GM21381 (cell line): ENCODE measurements around the gene TRIM63.

Source experiments
- ATAC-seq: cut with Tn5 transposase; IDR thresholded peaks from one replicate; pipeline ENCODE4 v1.9.1; 2021; ENCODE audit warnings: mild to moderate bottlenecking, moderate library complexity; ENCODE audit not compliant: unreplicated experiment

The TRIM63 gene

DNA sequence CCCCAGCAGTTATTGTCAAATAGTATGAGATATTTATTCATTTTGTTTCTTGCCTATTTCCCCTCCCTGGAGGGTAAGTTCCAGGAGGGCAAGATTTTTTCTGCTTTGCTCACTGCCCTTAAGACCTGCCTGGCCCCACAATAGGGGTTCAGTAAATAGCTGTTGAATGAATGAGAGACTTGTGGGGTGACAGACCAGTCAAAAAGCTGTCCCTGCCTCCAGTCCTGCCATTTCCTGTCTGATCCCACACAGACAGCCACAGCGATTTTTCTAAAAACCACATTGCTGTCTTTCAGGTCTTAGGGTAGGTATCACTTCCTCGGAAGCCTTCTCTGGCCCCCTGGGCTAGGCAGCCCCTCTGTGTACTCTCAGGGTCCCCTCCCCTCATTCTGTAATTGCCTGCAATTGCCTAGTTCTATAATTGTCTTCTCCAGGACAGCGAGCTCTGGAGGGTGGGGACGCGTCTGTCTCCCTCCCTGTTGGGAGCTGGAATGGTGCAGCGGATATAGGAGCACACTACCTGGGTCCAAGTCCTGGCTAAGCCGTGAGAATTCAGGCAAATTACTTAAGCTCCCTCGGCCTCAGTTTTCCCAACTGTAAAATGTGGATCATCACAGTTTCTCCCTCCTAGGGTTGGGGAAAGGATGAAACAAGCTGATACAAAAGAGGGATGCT lies 47.7 kb downstream of the TRIM63 start:
- no peak for ATAC-seq

DNA sequence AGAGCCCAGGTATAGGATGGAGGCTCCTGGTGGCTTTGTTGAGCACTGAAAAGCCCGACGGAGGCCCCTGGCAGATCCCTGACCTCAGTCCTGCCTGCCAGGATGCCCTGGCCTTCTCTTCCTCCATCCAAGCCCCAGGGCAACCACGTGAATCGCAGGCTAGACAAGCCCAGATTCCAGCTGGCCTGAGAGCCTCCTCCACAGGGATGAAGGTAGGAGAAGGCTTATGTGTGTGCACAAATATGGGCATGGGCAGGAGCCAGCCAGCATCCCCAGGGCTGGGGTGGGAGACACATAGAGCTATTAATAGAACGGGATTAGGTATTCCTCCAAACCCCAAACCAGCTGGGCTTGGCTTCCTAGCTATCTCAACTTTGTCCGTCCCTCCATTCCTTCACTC lies 49.8 kb downstream of the TRIM63 start:
- ATAC-seq: no peak

DNA sequence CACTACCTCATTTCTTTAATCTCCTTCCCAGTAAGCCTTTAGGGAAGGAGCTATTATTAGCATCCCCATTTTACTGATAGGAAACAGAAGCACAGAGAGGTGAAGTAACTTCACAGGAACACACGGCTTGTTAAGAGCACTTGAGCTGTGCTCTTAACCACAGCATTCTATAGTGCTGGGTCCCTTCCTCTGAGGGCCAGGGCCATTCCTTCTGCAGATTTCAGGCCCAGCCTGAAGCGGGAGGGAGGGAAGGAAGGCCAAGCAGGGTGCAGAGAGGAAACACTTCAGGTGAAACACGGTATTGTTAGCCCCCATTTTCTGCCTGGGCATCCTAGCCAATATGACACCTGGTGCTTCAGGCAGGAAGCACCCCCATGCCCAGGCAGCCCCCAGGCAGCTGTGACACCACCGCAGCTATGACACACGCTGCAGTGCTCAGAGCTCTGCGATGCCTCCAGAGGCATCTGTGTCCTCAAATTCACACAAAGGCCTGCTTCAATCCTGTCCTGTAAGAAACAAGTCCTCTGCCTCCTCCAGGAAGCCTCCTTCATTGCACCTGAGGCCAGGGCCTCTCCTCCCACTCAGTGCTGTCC lies 50.4 kb downstream of the TRIM63 start:
- ATAC-seq: no peak

DNA sequence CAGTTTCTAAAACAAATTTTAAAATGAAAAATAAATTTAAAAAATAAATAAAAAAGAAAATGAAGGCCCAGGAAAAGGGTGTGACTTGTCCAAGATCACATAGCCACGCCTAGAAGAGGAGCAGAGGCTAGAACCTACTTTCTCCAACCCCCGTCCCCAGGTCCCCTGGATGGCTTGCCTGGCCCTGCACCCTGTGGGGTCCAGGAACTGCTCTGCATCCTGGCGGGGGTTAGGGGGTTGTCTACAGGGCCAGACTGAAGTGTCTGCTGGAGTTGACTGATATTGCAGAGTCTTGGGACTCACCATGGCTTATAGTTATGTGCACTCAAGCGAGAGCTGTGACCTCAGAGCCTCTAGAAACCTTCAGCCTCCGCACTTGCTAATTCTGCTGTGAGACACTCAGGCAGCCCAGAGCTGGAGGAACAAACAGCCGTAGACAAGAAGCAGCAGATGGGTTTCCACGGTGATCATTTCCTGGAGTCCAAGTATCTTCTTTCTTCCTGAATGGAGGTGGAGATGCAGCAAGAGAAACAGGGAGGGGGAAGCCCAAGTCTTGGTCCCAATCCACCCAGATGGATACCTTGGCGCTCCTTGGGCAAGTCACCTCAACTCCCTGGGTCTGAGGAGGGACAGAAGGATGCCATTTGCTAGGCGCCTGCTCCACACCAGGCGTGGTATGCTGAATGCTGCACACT lies 51.0 kb downstream of the TRIM63 start:
- no peak for ATAC-seq

DNA sequence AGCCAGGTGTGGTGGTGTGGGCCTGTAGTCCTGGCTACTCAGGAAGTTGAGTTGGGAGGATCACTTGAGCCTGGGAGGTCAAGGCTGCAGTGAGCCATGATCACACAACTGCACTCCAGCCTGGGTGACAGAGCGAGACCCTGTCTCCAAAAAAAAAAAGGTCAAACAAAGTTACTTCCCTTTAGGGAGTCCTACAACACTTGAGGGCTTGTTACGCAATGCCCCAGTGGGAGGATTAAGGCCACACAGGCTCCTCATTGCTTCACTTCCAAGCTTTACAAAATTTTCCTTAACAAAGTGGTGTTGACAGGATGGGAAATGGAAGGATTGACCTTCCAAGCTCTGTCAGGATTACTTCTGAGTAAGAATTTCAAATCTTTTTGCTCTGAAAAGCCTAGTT lies 52.1 kb downstream of the TRIM63 start:
- ATAC-seq: no peak

DNA sequence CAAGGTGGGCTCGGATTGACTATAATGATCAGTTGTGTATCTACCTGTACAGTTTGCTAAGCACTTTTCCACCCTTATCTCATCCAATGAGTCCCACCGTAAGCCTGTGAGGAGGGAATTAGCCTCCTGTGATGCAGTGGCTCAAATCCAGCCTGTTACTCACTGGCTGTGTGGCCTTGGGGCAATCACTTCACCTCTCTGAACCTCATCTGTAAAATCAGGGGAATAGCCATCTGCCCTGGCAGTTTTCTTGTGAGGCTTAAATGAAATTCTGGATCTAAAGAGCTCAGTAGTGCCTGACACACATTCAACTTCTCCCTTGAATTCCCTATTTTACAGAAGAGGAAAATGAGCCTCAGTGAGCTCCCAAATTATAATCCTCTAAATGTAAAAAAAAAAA lies 53.3 kb downstream of the TRIM63 start:
- ATAC-seq: no peak

DNA sequence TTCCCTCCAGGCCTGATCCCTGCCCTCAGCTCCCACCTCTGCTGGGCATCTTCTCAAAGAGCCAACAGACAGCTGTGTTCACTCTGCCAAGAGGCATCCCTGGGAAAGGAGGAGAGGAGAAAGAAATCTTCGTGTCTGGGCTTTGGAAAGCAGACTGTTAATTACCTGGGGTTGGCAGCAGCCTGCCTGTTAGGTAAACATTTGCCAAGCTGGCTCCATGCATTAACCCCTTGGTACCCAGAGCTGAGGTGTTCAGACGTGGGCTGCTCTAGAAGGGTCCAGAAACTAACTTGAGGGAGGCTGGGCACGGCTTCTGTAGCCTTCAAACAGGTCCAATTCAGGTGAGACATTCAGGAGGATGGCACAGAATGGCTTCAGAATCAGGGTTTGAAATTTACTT lies 54.6 kb downstream of the TRIM63 start:
- ATAC-seq: no peak

DNA sequence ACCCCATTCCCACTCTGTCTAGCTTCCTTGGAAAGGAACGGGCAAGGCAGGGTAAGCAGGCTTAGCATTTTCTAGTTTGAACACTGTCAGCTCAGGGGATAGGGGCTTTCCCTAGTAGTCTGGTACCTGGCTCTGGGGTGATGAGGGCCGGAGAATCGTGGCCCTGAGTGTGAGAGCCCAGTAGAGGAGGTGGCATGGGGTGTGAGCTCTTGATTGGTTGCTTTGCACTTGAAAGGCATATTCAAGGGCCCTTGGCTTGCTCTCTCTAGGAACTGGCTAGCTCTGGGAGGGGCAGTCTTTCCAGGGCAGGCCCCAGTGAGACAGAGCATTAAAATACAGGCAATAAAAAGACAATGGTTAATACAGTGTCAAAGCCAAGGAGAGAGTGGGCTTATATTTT lies 56.6 kb downstream of the TRIM63 start:
- ATAC-seq: no peak

DNA sequence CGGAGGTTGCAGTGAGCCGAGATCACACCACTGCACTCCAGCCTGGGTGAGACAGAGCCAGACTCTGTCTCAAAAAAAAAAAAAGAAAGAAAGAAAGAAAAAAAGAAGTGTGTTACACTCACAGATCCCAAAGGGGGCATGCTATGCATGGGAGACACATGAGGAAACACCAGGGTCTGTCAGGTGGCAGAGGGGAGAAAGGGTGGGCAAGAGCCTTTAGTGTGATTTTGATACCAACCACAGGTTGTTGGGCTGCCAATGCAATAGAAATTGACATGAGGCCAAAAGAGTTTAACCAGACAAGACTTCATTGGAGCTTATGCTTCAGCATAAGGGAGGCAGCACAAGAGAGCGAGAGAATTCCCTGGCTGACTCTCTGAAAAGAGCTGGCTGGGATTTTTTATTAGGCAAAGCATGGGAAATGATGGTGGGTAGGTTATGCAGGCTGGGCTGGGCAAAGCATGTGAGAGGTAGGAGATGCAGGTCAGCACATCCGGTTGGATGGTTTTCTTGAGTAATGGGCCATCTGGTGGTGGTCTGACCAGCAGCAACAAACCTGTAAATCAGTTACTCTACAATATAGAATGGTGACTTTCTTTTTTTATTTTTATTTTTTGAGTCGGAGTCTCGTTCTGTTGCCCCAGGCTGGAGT lies 57.5 kb downstream of the TRIM63 start:
- no peak for ATAC-seq

DNA sequence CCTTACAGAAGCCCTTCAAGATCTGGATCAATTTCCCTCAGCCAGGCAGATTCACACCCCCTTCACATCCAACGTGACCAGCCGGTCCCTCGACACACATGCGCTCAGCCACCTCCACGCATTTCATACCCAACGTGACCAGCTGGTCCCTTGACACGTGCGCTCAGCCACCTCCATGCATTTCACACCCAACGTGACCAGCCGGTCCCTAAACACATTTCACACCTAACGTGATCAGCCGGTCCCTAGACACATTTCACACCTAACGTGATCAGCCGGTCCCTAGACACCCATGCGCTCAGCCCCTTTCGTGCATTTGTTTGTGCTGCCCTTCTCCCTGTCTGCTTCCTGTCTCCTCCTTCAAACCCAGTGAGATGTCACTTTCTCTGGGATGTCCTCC lies 60.7 kb downstream of the TRIM63 start:
- ATAC-seq: no peak

DNA sequence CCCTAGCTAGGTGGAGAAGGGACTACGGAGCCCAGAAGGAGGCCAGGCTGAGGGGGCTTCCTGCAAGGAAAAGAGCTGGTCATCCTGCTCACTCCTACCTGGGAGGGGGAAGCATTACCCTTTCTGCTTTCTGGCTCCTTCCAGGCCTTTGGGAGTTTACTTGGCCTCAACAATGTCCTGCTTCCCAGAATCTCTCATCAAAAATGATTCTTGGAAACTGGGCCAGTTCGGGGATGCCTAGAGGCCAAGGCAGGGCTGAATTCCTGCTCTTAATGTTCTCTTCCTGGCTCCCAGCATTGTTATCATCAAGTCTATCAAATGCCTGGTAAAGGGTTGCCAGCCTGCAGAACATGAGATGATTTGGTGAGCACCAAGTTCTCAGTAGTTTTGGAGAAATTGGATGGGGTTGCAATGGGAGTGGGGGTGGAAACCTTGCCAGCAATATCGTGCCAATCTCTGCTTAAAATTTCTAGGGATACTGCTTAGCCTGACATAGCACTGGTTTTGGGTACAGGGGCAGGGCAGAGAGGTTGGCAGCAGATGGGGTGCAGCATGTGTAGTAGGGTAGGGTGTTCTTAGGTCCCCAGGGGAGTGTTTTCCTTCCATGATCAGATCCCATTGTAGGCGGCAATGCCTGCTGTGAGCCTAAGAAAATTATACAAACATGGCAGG lies 61.9 kb downstream of the TRIM63 start:
- ATAC-seq: no peak

DNA sequence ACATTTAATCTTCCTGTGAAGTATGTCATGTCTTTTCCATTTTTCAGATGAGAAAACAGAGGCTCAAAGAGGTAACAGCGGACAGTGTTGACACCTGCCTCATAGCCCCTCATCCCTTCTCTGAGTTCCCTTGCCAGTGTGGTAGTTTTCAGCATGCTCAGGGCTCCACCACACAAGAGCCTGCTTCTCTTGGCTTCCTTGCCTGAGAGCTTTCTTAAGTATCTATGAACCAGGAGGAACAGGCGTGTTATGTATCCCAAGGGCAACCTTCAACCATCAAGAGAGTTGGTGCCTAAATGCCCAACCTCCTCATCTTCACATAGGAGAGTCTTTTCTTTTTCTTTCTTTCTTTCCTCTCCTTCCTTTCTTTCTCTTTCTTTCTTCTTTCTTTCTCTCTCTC lies 63.7 kb downstream of the TRIM63 start:
- no peak for ATAC-seq

DNA sequence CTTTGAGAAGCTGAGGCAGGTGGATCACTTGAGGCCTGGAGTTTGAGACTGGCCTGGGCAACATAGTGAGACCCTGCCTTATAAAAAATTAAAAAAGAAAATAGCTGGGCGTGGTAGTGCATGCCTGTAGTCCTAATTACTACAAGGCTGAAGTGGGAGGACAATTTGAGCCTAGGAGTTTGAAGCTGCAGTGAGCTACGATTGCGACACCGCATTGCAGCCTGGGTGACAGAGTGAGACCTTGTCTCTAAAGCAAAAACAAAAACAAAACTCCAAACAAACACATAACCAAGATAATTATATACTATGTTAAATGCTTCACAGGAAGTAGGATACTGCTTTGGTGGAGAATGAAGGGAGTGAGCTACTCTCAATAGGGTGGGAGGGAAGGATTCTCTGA lies 64.2 kb downstream of the TRIM63 start:
- ATAC-seq: no peak
